NCI-H1048 (cell line): ENCODE data around the gene SYK.
"Not testable (repeated sequence)": the region's sequence is repeated elsewhere in the genome, so short reads cannot be mapped to it uniquely, and the experiment has no call there.

Source experiments
- DNase-seq: peaks from one replicate; lab custom pipeline; 2025; lab: John Stamatoyannopoulos, UW

SYK gene

DNA sequence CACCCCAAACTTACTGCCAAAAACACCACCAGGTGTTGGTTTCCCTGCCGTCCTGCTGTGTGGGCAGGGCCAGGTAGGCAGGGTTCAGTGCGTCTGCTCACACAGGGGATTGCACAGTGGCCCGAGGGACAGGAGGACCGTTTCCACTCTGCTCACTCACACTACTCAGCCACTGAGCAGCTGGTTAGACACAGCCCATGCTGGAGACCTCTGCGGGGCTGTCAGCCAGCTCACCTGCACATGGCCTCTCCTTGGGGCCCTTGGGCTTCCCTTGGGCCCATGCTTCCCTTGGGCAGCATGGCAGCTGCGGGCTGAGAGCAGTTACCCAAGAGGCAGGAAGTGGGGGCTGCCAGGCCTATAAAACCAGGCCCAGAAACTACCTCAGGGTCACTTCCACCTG lies 79.0 kb downstream of the SYK start:
- no peak for DNase-seq

DNA sequence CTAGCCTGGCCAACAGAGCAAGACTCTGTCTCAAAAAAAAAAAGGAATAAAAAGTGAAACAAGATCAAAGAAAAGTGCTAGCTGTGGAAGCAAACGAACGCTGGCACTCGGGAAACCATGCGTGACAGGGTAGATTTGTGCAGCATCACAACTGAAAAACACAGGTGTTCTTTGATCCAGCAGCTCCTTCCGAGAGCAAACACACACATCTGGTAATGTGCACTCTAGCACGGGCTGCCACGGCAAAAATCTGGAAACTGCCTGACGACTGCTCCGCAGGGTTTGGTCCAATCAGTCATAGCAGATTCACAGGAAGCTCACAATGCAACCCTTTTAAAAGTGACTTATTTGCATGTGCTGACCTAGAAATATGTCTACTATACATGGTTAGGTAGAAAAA lies 80.0 kb downstream of the SYK start:
- DNase-seq, result no peak

DNA sequence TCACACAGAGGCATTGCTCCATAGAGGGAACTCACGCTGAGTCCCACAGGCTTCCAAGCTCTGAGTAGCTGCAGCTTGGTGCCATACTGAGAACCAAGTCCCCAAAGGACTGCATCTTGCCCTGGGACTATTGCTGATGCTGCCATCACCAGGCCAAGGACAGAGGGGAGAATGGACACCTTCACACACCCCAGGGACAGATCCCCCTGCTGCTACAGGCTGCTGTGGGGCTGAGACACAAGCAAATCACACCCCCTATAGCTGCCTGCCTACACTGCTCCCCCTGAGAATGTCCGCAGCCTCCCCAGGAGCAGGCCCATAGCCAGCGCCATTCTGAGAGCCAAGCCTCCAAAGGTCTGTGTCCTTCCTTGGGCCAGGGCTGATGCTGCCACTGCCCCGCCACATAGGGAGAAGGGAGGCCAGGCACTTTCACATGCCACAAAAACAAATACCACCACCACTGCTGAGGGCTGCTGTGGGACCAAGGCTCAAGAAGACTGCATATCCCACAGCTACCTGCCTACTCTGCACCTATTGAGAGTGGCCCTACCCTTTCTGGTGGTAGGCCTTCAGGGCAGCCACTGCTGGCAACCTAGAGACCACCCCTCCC lies 81.5 kb downstream of the SYK start:
- no peak for DNase-seq

DNA sequence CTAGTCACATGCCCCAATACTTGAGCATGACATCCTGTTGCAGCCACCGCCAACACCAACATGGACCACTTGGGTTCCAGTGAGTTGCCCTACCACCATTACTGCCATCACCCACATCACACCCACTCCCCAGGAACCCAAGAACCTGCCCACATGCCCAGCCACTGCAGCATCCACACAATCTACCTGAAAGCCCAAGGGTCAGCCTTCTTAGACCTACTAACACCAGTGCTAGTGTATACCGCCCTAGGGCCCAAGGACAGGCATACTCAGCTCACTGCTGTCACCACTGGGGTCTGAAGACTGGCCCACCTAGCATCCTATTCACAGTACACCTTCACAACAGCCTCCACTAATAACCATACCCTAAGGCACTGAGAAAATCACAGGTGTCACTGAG lies 82.0 kb downstream of the SYK start:
- DNase-seq, result no peak

DNA sequence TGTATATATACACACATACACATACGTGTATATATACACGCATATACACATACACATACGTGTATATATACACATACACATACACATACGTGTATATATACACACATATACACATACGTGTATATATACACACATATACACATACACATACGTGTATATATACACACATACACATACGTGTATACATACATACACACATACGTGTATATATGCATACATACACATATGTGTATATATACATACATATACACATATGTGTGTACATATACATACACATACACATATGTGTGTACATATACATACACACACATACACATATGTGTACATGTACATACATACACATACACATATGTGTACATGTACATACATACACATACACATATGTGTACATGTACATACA lies 82.6 kb downstream of the SYK start:
- DNase-seq, result no peak

DNA sequence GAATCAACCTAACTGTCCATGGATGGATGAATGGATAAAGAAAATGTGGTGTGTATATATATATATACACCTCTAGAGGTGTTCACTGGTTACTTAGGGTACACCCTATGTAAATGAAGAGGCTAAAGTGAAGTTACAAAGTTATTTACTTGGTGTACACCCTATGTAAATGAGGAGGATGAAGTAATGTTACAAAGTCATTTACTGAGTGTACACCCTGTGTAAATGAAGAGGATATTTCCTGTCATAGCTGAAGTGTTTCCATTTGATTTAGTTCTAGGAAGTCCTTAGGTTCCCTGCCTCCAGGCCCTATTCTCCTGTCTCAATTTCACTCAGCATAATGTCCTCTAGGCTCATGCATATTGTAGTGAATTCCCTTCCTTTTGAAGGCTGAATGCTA lies 85.2 kb downstream of the SYK start:
- not testable (repeated sequence) for DNase-seq

DNA sequence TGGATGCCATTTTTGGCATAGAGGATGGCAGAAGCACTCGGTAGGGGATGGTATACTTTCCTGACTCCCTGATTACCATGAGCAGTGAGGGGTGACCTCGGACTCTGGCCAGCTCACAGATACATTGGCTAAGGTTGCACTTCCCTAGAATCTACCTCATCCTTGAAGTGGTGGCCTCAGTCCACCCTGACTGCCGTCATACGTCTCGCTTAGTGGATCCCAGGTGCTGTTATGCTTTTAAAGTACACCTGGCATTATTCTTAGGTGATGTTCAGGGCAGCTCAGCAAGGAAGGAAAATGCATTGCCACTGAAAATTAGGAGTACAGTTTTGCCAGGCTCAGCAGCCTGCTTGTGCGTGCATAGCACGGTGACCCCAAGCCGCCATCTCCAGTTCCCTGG lies 87.3 kb downstream of the SYK start:
- no peak for DNase-seq

DNA sequence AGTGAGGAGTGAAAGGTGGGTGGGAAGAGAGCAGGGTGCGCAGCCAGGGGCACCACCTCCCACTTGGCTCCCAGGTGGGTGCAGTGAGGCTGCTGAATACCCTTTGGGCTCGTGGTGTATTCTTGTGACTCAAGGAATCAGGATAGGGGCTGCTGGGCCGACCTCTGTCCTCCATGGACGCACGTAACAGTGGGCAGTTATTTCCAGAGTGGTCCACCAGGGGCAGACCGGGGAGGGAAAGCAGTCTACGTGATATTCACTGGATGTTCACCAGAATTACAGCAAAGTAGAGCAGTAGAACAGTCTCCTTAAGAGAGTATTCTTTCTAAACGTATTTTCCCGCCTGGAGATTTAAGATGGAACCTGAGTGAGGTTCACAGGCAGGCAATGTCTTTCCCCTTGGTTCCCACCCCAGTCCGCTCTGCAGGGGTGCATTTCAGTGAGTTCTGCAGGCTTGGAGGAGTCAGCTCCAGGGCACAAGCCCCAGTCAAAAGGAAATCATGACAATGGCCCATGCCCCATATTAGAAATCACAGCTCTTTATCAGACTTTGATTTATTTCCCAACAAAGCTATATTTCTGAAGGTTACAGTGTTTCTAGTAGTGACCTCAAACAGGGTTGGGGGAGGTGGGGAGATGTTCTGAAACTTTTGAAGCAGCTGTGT lies 88.7 kb downstream of the SYK start:
- DNase-seq, result no peak

DNA sequence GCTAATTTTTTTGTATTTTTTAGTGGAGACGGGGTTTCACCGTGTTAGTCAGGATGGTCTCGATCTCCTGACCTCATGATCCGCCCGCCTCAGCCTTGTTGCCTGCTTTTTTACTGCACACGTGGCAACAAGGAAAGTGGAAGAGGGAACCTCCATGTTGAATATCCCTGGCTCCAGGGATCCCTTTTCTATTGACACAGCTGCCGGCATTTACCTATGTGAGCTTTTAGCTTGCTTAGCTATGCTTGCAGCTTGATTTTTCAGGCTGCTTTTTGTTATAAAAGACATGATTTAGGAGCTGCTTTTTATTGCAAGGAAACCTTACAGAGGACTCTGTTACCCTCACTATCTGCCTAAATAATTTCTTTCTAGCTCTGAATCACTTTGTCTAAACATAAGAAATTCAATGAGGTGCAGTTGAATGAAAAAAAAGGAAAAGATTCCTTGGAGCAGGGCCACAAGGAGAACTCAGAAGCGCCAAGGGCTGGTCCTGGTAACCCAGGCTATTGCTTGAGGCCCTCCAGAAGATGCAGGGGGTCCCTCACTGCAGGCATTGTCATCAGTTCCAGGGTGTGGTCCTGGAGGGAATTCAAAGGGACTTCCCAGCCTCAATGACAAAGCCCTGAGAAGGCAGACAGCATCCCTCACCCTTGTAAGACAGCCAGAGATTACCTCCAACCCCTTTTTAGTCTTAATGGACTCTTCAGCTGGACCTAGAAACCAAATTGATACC lies 89.9 kb downstream of the SYK start:
- DNase-seq, result no peak

DNA sequence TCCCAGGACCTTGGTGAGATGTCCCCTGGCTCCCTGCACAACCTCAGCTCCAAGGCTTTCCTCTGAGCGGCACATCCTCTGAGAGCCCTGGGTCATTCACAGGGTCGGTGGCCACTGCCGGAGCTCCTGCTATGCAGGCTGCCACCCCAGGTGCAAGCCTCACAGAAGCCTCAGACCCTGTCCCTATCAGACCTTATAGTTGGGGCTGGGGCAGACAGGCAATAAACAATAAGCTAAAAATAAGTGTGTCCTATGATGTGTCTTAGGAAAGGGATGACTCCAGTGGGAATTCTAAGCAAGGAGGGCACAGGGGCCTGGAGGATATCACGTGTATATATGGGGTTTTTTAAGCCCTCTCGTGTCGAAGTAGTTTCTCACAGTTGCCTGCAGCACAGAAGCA lies 91.3 kb downstream of the SYK start:
- no peak for DNase-seq

DNA sequence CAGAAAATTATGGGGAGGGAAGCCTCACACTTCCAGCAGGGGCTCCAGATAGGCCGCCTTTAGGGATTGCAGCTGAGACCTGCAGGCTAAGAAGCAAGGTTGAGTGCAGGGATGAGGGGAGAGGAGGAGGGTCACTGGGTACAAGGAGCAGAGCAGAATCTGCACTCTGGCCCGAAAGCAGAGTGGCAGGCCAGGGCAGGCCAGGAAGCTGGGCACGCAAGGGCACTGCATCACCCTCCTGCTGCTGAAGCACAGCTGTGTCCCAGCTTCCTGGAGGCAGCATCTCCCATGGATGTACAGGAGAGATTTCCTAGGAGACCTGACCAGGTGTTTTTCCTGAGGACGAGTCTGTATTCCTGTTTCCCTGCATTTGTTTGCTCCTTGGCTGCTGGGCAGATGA lies 92.1 kb downstream of the SYK start:
- DNase-seq, result no peak

DNA sequence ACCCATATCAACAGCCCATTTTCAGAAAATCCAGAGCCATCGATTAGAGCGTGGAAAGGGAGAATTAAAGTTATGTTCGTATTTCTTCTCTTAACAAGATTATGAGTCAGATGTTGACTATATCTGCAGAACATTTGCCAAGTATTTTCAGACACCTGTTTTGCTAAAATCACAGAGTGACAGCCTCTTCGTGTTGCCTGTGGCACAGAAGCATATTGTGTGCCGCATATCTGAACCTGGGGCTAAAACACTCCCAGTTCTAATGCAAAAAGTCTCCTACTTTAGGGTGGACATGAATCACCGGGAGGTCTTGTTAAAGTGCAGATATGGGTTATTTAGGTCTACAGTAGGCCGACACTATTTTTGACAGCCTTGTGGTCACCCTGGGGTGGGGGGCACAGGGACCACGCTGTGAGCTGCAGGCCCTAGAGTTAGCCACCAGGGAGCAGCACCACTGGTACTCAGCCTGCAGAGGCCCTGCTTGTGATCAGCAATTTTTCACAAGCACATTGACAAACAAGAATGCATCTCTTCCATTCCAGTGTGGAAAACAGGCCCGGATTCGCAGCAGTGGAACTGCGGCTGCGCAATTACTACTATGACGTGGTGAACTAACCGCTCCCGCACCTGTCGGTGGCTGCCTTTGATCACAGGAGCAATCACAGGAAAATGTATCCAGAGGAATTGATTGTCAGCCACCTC lies 93.5 kb downstream of the SYK start:
- no peak for DNase-seq

DNA sequence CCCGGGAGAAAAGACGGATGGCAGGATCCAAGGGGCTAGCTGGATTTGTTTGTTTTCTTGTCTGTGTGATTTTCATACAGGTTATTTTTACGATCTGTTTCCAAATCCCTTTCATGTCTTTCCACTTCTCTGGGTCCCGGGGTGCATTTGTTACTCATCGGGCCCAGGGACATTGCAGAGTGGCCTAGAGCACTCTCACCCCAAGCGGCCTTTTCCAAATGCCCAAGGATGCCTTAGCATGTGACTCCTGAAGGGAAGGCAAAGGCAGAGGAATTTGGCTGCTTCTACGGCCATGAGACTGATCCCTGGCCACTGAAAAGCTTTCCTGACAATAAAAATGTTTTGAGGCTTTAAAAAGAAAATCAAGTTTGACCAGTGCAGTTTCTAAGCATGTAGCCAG lies 94.2 kb downstream of the SYK start:
- DNase-seq, result no peak

DNA sequence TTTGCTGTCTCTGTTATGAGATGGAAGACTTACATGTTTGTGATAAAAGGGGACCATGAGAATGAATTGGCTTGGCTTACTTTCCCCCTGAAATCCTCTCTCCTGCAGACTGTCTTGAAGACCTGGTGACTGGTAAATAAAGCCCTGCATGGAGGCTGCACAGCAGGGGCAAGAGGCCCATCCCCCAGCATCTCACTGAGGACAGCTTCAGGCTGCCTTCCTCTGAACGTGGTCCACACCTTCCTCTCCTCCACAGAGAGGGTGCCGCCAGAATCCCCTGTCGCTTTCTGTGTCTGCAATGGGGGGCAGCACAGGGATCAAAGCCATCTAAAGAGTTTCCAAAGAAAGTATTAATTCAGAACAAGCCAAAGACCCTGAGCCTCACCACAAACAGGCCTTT lies 94.6 kb downstream of the SYK start:
- no peak for DNase-seq

DNA sequence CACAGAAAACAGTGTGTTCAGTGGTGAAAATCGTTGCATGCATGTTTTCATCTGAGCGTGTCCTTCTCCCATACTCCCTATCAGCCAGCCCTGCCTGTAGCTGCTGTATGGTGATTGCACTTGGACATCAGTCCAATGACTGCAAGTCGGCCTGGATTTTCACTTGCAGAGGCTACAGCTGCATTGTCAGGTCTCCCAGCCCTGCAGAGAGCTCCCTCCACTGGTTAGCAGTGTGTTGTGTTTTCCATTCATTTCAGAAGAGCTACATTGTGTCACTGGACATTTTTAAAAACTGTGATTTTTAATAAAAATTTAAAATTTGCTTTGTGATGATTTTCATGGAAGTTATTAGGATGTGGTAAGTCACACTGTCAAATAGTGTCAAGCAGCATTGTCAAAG lies 96.6 kb downstream of the SYK start:
- DNase-seq, result no peak

DNA sequence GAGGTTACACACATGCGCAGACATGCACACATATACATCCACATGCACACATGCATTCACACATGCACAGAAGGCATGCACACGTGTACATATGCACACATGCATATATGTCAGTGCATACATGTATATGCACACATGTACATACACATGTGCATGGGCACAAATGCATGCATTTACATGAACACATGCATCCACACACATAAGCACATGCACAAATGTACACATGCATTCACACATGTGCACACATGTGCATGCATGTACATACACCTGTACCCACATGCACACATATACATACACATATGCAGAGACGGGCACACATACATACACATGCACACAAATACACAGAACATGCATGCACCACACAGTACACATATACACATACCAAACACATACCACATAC lies 97.7 kb downstream of the SYK start:
- DNase-seq, result no peak

DNA sequence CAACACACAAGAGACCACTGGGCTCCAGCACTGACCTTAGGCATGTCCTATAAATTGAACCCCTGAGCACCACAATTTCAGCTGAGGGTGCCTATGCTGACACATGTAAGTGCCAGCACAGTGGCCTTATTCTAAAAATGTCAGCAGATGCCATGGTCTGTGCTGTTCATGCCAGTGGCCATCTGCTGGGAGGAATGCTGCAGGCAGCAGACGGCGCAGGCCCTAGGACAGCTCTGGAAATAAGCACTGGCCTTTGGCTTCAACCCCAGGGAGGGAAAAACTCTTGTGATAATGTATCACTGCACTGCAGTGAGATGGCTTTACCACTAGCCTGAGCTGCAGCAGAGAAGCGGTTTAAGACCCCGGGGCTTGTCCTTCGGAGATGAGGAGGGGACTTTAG lies 98.5 kb downstream of the SYK start:
- no peak for DNase-seq

DNA sequence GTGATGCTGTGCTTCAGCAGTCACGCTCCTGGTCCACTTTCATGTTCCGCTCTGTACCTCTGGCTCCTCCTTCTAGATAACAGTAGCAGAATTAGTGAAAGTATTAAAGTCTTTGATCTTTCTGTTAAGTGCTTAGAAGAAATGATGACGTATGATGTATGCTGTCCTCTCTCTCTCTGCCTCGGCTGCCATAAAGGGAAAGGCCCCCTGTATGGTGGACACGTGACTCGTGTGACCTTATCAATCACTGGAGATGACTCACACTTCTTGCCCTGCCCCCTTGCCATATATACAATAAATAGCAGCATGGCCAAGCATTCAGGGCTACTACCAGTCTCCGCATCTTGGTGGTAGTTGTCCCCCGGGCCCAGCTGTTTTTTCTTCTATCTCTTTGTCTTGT lies 100.3 kb downstream of the SYK start:
- no peak for DNase-seq

DNA sequence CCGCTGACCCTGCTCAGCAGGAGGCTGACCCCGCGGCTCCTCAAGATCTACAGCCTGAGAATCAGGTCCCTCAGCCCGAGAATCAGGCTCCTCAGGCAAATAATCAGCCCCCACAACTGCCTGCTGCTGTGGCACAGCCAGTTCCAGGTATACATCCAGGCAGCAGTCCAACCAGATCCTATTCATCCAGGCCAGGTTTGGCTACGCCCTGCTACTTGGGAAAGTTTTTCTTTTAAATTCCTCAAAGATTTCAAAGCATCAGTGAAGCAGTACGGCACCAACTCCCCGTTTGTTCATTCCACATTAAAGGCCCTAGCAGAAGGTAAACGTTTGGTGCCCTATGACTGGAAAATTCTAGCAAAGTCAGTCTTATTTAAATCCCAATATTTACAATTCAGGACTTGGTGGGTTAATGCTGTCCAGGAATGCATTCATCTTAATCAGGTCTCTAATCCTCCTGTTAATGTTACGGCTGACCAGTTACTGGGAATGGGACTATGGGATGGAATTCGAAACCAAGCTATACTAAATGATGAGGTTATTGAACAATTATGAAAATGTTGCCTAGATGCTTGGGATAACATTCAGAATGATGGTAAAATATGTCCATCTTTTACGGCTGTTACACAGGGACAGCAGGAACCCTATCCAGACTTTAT lies 102.3 kb downstream of the SYK start:
- no peak for DNase-seq

DNA sequence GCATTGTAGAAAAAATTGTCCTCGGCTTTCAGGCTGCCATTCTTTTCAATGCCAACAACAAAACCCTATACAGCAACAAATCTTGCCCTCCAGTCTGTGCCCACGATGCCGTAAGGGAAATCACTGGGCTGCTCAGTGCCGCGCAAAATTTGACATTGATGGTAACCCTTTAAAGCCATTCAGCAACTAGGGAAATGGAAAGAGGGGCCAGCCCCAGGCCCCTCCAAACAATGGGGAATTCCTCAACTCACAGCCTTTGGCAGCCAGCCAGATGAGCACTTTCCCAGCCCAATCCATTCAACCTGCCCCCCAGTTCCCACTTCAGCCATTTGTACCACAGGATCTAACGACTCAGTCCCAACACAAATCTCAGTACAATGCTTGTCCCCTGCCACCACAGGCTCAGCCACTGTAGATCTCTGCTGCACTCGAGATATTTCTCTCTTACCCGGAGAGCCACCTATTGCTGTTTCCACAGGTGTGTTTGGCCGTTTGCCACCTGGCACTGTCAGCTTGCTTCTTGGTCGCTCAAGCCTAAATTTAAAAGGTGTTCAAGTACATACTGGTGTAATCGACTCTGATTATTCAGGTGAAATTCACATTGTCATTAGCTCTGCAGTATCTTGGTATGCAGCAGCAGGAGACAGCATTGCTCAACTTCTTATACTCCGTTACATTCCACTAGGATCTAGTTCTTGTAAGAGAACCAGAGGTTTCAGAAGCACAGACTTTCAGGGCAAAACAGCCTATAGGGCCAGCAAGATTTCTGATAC lies 103.3 kb downstream of the SYK start:
- DNase-seq, result no peak

DNA sequence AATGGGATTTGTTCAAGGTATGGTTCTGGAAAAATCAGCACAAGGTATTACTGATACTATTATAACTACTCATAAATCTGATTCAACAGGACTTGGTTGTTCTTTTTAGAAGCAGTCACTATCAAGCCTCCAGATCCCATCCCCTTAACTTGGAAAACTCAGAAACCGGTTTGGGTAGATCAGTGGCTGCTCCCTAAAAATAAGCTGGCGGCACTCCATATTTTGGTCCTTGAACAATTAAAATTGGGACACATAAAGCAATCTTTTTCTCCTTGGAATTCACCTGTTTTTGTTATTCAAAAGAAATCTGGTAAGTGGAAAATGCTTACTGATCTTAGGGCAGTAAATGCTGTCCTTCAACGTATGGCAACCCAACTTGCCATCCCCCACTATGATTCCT lies 104.2 kb downstream of the SYK start:
- DNase-seq, result no peak
